Endometrium (tissue), 2 donors: Measurements from ENCODE around the gene LTB.
"Not testable (repeated sequence)": the region's sequence is repeated elsewhere in the genome, so short reads cannot be mapped to it uniquely, and the experiment has no call there.

Experiments
- FAIRE-seq: peaks from 2 replicates; lab custom pipeline; 2012; peaks lifted over from hg19 to GRCh38; lab: Jason Lieb, UNC
- donor health status: control.
- donor health status: control.

The LTB gene

DNA sequence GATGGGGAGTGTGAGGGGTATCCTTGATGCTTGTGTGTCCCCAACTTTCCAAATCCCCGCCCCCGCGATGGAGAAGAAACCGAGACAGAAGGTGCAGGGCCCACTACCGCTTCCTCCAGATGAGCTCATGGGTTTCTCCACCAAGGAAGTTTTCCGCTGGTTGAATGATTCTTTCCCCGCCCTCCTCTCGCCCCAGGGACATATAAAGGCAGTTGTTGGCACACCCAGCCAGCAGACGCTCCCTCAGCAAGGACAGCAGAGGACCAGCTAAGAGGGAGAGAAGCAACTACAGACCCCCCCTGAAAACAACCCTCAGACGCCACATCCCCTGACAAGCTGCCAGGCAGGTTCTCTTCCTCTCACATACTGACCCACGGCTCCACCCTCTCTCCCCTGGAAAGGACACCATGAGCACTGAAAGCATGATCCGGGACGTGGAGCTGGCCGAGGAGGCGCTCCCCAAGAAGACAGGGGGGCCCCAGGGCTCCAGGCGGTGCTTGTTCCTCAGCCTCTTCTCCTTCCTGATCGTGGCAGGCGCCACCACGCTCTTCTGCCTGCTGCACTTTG, 6.8 kb downstream of the LTB start, which contains the start of gene TNF:
TNF (plus strand) TSS at position 231 of the 567 bp plus-strand sequence; CDS start at position 408, 177 bp downstream.
- no peak for FAIRE-seq

- no peak for FAIRE-seq
These were observed 7.8 kb downstream of the LTB start for GRCh38 chr6:31574106-31575061.

GRCh38 chr6:31573239-31574105, 8.8 kb downstream of the LTB start:
- FAIRE-seq: no peak

DNA sequence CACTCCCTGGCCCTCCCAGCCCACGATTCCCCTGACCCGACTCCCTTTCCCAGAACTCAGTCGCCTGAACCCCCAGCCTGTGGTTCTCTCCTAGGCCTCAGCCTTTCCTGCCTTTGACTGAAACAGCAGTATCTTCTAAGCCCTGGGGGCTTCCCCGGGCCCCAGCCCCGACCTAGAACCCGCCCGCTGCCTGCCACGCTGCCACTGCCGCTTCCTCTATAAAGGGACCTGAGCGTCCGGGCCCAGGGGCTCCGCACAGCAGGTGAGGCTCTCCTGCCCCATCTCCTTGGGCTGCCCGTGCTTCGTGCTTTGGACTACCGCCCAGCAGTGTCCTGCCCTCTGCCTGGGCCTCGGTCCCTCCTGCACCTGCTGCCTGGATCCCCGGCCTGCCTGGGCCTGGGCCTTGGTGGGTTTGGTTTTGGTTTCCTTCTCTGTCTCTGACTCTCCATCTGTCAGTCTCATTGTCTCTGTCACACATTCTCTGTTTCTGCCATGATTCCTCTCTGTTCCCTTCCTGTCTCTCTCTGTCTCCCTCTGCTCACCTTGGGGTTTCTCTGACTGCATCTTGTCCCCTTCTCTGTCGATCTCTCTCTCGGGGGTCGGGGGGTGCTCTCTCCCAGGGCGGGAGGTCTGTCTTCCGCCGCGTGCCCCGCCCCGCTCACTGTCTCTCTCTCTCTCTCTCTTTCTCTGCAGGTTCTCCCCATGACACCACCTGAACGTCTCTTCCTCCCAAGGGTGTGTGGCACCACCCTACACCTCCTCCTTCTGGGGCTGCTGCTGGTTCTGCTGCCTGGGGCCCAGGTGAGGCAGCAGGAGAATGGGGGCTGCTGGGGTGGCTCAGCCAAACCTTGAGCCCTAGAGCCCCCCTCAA, 9.9 kb downstream of the LTB start, which contains the start of gene LTA:
LTA (plus strand) TSS at position 249 of the 871 bp plus-strand sequence; CDS start at position 703, 454 bp downstream.
- no peak for FAIRE-seq

GRCh38 chr6:31569861-31570536, 12.2 kb downstream of the LTB start:
- no peak for FAIRE-seq

DNA sequence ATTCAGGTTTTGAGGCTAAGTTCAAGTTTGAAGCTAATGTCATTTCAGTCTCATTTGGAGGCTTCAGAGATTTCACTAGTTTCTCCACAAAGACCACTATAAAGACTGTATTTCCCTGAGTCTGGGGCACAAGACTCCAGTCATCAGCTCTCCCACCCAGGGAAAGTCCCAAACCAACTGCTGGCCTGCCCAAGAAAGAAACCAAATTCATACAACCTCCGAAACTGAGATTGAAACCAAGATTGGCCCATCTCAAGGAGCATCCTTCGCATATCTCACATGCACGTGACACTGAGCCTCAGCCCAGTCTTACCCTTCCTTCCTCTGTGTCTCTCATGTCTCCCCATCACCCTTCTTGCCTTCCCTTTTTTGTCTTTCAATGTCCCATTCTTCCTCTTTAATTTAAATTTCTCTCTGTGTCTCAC, 13.7 kb downstream of the LTB start:
- FAIRE-seq: no peak

DNA sequence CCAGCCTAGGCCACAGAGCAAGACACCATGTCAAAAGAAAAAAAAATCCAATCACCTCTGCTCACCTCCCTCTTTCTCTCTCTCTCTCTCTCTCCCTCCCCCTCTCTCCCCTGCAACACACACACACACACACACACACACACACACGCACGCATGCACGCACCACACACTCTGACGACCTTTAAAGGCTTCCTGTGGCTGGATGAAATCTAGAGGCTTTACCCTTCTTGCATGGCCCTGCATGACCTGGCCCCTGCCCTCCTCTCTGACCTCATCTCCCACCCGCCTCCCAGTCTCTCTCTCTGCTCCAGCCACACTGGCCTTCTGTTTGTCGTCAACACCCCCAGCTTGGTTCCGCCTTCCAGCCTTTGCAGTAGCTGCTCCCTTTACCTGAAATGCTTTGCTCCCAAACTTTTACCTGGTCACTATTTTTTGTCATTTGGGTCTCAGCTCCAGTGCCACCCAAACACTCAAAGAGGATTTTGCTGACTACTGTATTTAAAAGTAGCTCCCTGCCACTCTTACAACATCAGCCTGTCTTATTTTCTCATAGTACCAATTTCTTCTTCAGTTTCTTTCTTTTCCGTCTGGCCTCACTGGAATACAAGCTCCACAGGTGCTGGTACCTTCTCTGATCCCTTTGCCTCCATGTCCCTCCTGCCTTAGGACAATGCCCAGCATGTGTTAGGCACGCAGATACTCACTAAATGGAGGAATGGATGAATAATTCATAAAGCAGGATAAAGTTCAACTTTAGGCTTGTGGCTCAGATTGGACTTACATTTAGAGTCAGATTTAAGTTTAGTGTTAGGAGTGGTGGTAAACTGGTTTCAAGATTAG, 14.5 kb downstream of the LTB start:
- FAIRE-seq: no peak

GRCh38 chr6:31560697-31561058, 21.5 kb downstream of the LTB start:
- FAIRE-seq: no peak

DNA sequence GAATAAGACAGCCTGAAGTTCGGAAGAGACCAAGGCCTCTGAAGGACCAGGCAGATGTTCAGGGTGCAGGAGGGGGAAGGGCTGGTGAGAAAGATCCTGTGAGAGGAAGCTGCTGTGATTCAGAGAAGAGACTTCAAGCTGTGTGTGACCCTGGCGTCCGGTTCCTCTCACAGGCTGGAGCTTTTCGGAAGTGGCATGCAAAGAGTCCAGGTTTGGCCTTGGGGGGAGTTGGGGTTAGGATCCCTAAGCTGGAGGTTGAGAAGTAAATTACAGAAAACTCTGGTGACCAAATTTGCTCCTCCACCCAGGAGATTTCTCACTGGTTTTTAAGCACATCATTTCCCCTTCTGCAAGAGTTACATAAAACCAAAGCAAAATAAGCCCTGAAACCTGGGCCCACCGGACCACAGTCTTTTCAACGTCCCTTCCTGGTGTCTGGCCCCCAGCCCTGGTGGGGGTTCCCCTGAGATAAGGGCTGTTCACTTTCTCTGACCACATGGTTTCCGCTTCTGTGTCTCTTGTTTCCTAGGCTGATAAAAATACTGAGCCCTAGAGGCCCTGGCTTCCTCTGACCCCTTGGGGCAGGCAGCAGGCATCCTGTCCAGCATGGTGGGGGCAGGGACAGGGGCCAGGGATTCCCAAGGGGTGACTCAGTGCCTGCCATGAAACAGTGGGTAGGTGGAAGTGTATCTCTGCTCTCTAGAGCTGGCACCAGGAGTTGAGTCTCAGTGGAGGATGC, 22.1 kb downstream of the LTB start:
- no peak for FAIRE-seq

- FAIRE-seq: no peak
These were observed 22.6 kb downstream of the LTB start for GRCh38 chr6:31559606-31559957.

DNA sequence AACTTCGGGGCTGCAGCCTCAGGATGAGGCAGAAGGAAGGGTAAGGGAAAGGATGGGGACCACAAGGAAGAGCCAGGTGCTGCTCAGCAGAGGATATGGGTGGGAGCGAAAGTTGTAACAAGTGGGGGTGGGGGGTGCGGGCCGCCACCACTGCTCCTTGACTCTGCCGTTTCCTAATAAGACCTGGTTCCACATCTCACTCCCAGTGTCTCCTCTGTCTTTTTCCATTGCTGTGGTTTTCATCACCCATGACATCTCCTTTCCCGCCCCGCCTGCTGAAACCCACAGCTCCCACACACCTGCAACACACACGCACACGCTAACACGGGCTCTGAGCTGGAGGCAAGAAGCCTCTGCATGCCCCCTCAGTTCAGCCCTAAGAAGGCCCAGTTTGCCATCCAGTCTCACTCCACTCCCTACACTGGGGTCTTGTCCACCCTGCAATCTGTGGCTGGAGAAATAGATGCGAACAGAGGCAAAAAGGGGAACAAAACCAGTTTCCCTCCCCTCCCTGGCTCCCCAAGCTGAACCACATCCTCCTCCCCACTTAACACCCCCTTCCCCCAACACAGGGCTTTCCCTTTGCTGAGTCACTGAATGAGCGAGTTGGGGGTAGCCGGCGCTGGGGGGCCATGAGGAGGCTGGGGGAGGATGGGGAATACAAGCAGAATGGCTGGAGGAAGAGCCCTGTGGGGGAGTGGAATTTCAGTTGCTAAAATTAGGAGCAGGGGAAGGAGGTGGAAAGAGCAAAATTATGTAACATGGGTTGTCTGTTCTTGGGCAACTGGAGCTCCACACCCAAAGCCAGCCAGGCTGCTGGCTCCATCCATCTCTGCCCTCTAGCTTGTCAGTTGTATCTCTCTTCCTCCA, 23.4 kb downstream of the LTB start:
- no peak for FAIRE-seq

- FAIRE-seq: no peak
These were observed 24.0 kb downstream of the LTB start for GRCh38 chr6:31558318-31558625.

DNA sequence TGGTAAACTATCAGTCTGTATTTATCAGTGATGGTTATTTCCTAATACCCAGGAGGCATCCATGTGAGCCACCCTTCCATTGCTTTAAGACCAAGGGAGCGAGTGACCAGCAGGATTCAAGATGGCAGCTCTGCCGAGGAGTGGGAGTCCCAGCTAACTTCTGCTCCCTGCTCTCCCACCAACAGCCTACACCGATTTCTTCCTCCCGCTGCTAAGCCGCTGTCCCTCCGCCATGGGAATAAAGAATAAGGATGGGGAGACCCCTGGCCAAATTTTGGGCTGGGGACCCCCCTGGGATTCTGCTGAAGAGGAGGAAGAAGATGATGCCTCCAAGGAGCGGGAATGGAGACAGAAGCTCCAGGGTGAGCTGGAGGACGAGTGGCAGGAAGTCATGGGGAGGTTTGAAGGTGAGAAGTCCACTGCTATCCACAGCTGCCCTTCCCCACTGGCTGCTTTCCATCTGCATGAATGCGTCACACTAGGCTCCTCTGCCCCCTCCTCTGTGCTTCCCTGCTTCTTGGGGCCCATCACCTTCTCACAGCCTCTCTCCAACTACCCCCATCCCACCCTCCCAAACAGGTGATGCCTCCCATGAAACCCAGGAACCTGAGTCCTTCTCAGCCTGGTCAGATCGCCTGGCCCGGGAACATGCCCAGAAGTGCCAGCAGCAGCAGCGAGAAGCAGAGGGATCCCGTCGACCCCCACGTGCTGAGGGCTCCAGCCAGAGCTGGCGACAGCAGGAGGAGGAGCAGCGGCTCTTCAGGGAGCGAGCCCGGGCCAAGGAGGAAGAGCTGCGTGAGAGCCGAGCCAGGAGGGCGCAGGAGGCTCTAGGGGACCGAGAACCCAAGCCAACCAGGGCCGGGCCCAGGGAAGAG, 24.5 kb downstream of the LTB start:
- FAIRE-seq: no peak

DNA sequence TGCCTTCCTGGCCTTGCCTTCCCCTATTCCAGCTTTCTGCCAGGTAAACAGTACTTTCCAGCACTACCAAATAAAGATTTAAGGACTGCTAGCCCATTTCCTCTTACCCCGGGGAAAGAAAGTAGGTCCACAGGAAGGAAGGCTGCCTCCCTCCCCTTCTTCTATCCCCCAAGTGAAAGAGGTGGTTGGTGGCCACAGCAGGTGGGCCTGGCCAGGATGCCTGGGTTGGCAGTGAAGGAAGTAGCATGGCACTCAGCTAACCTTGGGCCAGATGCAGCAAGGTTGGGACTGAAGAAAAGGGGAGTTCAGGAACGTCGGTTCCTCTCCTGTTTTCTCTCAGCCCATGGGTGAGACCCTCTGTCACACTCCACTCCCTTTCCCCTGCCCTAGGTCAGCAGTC, 25.9 kb downstream of the LTB start:
- no peak for FAIRE-seq

DNA sequence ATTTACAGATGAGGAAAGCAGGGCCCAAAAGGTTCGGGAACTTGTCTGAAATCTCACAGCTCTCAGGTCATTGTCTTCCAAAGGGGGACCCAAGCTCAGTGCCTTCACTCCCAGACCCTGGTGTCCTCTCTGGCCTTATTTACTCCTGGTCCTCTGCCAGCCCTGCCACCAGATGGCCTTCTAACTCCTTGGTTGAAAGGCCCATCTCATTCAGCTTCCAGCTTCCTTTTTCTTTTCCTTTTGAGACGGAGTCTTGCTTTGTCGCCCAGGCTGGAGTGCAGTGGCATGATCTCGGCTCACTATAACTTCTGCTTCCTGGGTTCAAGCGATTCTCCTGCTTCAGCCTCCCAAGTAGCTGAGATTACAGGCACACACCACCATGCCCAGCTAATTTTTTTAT, 30.9 kb downstream of the LTB start:
- FAIRE-seq: not testable (repeated sequence)

DNA sequence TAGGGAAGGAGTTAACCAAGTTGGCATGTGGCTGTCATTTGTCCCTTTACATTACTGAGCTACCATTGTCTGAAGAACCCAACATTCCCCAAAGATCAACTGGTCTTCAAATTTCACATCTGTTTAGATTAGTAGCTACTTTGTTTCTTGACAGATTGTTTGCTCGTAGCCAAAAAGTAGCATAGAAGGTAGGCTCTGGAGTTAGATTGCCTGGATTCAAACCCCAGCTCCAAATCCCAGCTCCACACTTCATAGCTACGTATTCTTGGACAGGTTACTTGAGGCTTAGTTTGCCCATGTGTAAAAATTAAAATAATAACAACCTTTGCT, 33.7 kb downstream of the LTB start:
- FAIRE-seq: no peak

- FAIRE-seq: no peak
These were observed 34.3 kb downstream of the LTB start for GRCh38 chr6:31547727-31548543.
